ENCODE results near the gene PLA2G3.
"Not testable (repeated sequence)": the region's sequence is repeated elsewhere in the genome, so short reads cannot be mapped to it uniquely, and the experiment has no call there.

The PLA2G3 gene

GRCh38 chr22:31099841-31100761, 40.2 kb downstream of the PLA2G3 start:
- no peak for DNase-seq (ENCODE audit: low read depth in 2 of 2)

- no peak for DNase-seq (ENCODE audit: low read depth in 2 of 2)
These were observed 40.9 kb downstream of the PLA2G3 start for GRCh38 chr22:31099386-31099785.

GRCh38 chr22:31098632-31099110, 41.6 kb downstream of the PLA2G3 start:
- no peak for DNase-seq (ENCODE audit: low read depth in 2 of 2)

GRCh38 chr22:31097941-31098631, 42.2 kb downstream of the PLA2G3 start:
- no peak for DNase-seq (ENCODE audit: low read depth in 2 of 2)

GRCh38 chr22:31097539-31097938, 42.8 kb downstream of the PLA2G3 start:
- not testable (repeated sequence) for DNase-seq (ENCODE audit: low read depth in 2 of 2)

- DNase-seq (ENCODE audit: low read depth in 2 of 2) = no peak
These were observed 43.5 kb downstream of the PLA2G3 start for GRCh38 chr22:31096657-31097279.

- no peak for DNase-seq (ENCODE audit: low read depth in 2 of 2)
These were observed 44.6 kb downstream of the PLA2G3 start for GRCh38 chr22:31095637-31096249.

GRCh38 chr22:31094741-31095140, 45.6 kb downstream of the PLA2G3 start:
- no peak for DNase-seq (ENCODE audit: low read depth in 2 of 2)

GRCh38 chr22:31094021-31094551, 46.2 kb downstream of the PLA2G3 start:
- no peak for DNase-seq (ENCODE audit: low read depth in 2 of 2)

GRCh38 chr22:31093086-31093850, 47.0 kb downstream of the PLA2G3 start:
- DNase-seq (ENCODE audit: low read depth in 2 of 2) = no peak

GRCh38 chr22:31092161-31092560, 48.1 kb downstream of the PLA2G3 start:
- no peak for DNase-seq (ENCODE audit: low read depth in 2 of 2)

GRCh38 chr22:31091106-31091975, 49.0 kb downstream of the PLA2G3 start:
- no peak for DNase-seq (ENCODE audit: low read depth in 2 of 2)

- DNase-seq (ENCODE audit: low read depth in 2 of 2) = no peak
These were observed 49.9 kb downstream of the PLA2G3 start for GRCh38 chr22:31090217-31091085.

- DNase-seq (ENCODE audit: low read depth in 2 of 2) = no peak
These were observed 50.9 kb downstream of the PLA2G3 start for GRCh38 chr22:31089160-31090100.

- no peak for DNase-seq (ENCODE audit: low read depth in 2 of 2)
These were observed 51.9 kb downstream of the PLA2G3 start for GRCh38 chr22:31088233-31088986.

- DNase-seq (ENCODE audit: low read depth in 2 of 2) = no peak
These were observed 52.5 kb downstream of the PLA2G3 start for GRCh38 chr22:31087744-31088215.
